Left ventricle myocardium inferior (tissue), 1 donor: Measurements from ENCODE around the gene CFTR. TPM values are rescaled to one million over a fixed set of nuclear protein-coding genes. Genes with fewer than 3 reads are reported as not detected.

Experiments
- DNase-seq: peaks from one replicate; pipeline ENCODE4 v3.0.0-alpha.2; 2020
- H3K27ac ChIP-seq: fragments of 200-600 bp; replicated peaks from 2 replicates; pipeline ENCODE4 v1.8.0; 2021
- H3K27me3 ChIP-seq: fragments of 200-600 bp; 2 replicates; pipeline ENCODE4 v1.8.0; 2021; ENCODE audit warnings: low read depth
- H3K36me3 ChIP-seq: fragments of 200-600 bp; 2 replicates; pipeline ENCODE4 v1.8.0; 2021
- H3K4me1 ChIP-seq: fragments of 200-600 bp; 2 replicates; pipeline ENCODE4 v1.8.0; 2021
- H3K4me3 ChIP-seq: fragments of 200-600 bp; 2 replicates; pipeline ENCODE4 v1.8.0; 2021; ENCODE audit warnings: mild to moderate bottlenecking, moderate library complexity
- H3K9me3 ChIP-seq: fragments of 200-600 bp; replicated peaks from 2 replicates; pipeline ENCODE4 v1.8.0; 2021
- CTCF ChIP-seq: fragments of 200-600 bp; IDR thresholded peaks from 2 replicates; pipeline ENCODE4 v1.8.0; 2021; ENCODE audit warnings: antibody characterized with exemption, mild to moderate bottlenecking, borderline replicate concordance
- intact Hi-C: fragments of 100-400 bp; cut with micrococcal nuclease; formaldehyde crosslinking; loops from one replicate; pipeline ENCODE4 v1.11.0; 2022
- total RNA-seq: library from RNA; stranded (reverse); fragmentation: NEBNext Ultra II Directional; extraction: Animal tissue kit (Norgen Biotek cat#: 25700); gene quantifications from one replicate; pipeline ENCODE4 v1.2.1, GENCODE V29; 2021
- donor health status: DM: no; HTN: yes; CAD: no; lungs with severe emphysema.

CFTR gene
- total RNA-seq, 1 donor from 2014 or later, result 0.11 TPM

GRCh38 chr7:117552660-117553059 lies 72.8 kb downstream of the CFTR start:
- H3K4me3 ChIP-seq, result no peak overlapping the region
- H3K27ac ChIP-seq, result no peak overlapping the region
- intact Hi-C loops, result no loop called here
- H3K36me3 ChIP-seq, result no peaks in the 10 kb centered on the region
- peaks cover 3% of the 10 kb centered on the region for H3K9me3 ChIP-seq
- DNase-seq, result no peak
- TF ChIP-seq CTCF, result no peak
- no peaks in the 10 kb centered on the region for H3K27me3 ChIP-seq
- H3K4me1 ChIP-seq, result no peaks in the 10 kb centered on the region

GRCh38 chr7:117555260-117555659 lies 75.4 kb downstream of the CFTR start:
- TF ChIP-seq CTCF, result no peak
- no peaks in the 10 kb centered on the region for H3K27me3 ChIP-seq
- no peaks in the 10 kb centered on the region for H3K4me1 ChIP-seq
- intact Hi-C loops, result no loop called here
- no peak overlapping the region for H3K27ac ChIP-seq
- H3K9me3 ChIP-seq, result peaks cover 3% of the 10 kb centered on the region
- H3K4me3 ChIP-seq, result no peak overlapping the region
- H3K36me3 ChIP-seq, result no peaks in the 10 kb centered on the region
- no peak for DNase-seq

- Histone ChIP-seq H3K4me1 (peaks cover 4% of the 10 kb centered on the region), H3K27me3 (no peaks in the 10 kb centered on the region), H3K27ac (no peak overlapping the region), H3K36me3 (no peaks in the 10 kb centered on the region), H3K4me3 (no peak overlapping the region), H3K9me3 (peaks cover 3% of the 10 kb centered on the region)
- intact Hi-C loops, result no loop called here
- no peak for TF ChIP-seq CTCF
- no peak for DNase-seq
These were observed 79.6 kb downstream of the CFTR start for GRCh38 chr7:117559391-117559790.

GRCh38 chr7:117560030-117560429 lies 80.2 kb downstream of the CFTR start:
- H3K27me3 ChIP-seq, result no peaks in the 10 kb centered on the region
- peaks cover 3% of the 10 kb centered on the region for H3K9me3 ChIP-seq
- TF ChIP-seq CTCF, result no peak
- peaks cover 4% of the 10 kb centered on the region for H3K4me1 ChIP-seq
- no peak overlapping the region for H3K27ac ChIP-seq
- H3K36me3 ChIP-seq, result no peaks in the 10 kb centered on the region
- intact Hi-C loops, result no loop called here
- no peak overlapping the region for H3K4me3 ChIP-seq
- DNase-seq, result no peak

- H3K36me3 ChIP-seq, result no peaks in the 10 kb centered on the region
- intact Hi-C loops, result no loop called here
- TF ChIP-seq CTCF, result no peak
These were observed 82.9 kb downstream of the CFTR start for GRCh38 chr7:117562759-117563158.

GRCh38 chr7:117564080-117564479 lies 84.3 kb downstream of the CFTR start:
- intact Hi-C loops, result no loop called here

More at GRCh38 chr7:117562759-117563158, 82.9 kb downstream of the CFTR start:
- no peak overlapping the region for H3K4me3 ChIP-seq
- H3K27me3 ChIP-seq, result no peaks in the 10 kb centered on the region
- no peak for DNase-seq
- no peaks in the 10 kb centered on the region for H3K9me3 ChIP-seq
- peaks cover 4% of the 10 kb centered on the region for H3K4me1 ChIP-seq
- H3K27ac ChIP-seq, result no peak overlapping the region

More at GRCh38 chr7:117564080-117564479, 84.3 kb downstream of the CFTR start:
- no peak for TF ChIP-seq CTCF
- no peaks in the 10 kb centered on the region for H3K36me3 ChIP-seq
- H3K9me3 ChIP-seq, result no peaks in the 10 kb centered on the region
- H3K27me3 ChIP-seq, result no peaks in the 10 kb centered on the region
- no peak overlapping the region for H3K4me3 ChIP-seq
- DNase-seq, result no peak
- H3K4me1 ChIP-seq, result peaks cover 4% of the 10 kb centered on the region
- no peak overlapping the region for H3K27ac ChIP-seq
